ENCODE measurements around the gene ATP9B. TPM values are rescaled to one million over a fixed set of nuclear protein-coding genes. Genes with fewer than 3 reads are reported as not detected.
A peak's percentile ranks its signal among the peaks of the same experiment; 100 is the strongest.

Gene ATP9B
- total RNA-seq, 1 donor: 29.3 TPM

DNA sequence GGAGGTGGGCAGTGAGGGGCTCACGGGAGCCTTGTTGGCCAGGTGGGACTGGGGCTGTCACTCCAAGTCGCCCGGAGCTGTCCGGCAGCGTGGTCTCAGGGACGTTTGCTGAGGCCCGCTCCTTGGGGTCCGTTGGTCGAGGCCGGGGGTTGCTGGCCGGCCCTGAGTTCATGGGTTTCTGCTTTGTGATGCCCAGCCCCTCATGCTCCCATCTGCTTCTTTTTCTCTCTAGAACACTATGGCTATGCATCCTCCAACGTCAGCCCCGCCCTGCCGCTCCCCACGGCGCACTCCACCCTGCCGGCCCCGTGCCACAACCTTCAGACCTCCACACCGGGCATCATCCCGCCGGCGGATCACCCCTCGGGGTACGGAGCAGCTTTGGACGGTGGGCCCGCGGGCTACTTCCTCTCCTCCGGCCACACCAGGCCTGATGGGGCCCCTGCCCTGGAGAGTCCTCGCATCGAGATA, 341.0 kb downstream of the ATP9B start:
- no peak for TF ChIP-seq CTCF (IDR thresholded peaks at IDR 0.05; ENCODE audit: extremely low read depth, low read depth, low read length)
- H3K36me3 ChIP-seq (ENCODE audit: insufficient read depth, low read length): no peaks in the 10 kb centered on the region
- no peaks in the 10 kb centered on the region for H3K27me3 ChIP-seq (ENCODE audit: insufficient read depth, low read length)
- H3K4me2 ChIP-seq (ENCODE audit: insufficient read depth, low read length): no peak overlapping the region
- DNase-seq (ENCODE audit: insufficient read length, low spot score, missing footprints): no peak
- H3K27ac ChIP-seq (ENCODE audit: low read depth, low read length): no peak overlapping the region
- no peaks in the 10 kb centered on the region for H3K4me1 ChIP-seq (ENCODE audit: insufficient read depth, low read length)
- no peaks in the 10 kb centered on the region for H3K79me2 ChIP-seq (ENCODE audit: insufficient read depth, low read length)
- no peak overlapping the region for H2AFZ ChIP-seq (ENCODE audit: low read length)
- no peaks in the 10 kb centered on the region for H4K20me1 ChIP-seq (ENCODE audit: insufficient read depth, low read length)
- H3K4me3 ChIP-seq (ENCODE audit: insufficient read depth, low read length): no peak overlapping the region
- H3K9me3 ChIP-seq (ENCODE audit: low read depth, low read length): no peaks in the 10 kb centered on the region

- Histone ChIP-seq H3K4me2 (ENCODE audit: insufficient read depth, low read length) (no peak overlapping the region), H4K20me1 (ENCODE audit: insufficient read depth, low read length) (no peaks in the 10 kb centered on the region), H3K9me3 (ENCODE audit: low read depth, low read length) (no peaks in the 10 kb centered on the region), H3K4me3 (ENCODE audit: insufficient read depth, low read length) (no peak overlapping the region), H3K27me3 (ENCODE audit: insufficient read depth, low read length) (no peaks in the 10 kb centered on the region), H3K27ac (ENCODE audit: low read depth, low read length) (no peak overlapping the region), H3K79me2 (ENCODE audit: insufficient read depth, low read length) (no peaks in the 10 kb centered on the region), H3K4me1 (ENCODE audit: insufficient read depth, low read length) (no peaks in the 10 kb centered on the region), H3K36me3 (ENCODE audit: insufficient read depth, low read length) (no peaks in the 10 kb centered on the region), H2AFZ (ENCODE audit: low read length) (no peak overlapping the region)
- no peak for DNase-seq (ENCODE audit: insufficient read length, low spot score, missing footprints)
- no peak for TF ChIP-seq CTCF (IDR thresholded peaks at IDR 0.05; ENCODE audit: extremely low read depth, low read depth, low read length)
Observed at GRCh38 chr18:79410731-79411613, 341.8 kb downstream of the ATP9B start.

GRCh38 chr18:79411614-79412526, 342.7 kb downstream of the ATP9B start:
- Histone ChIP-seq H3K4me1 (ENCODE audit: insufficient read depth, low read length) (no peaks in the 10 kb centered on the region), H3K27ac (ENCODE audit: low read depth, low read length) (no peak overlapping the region), H2AFZ (ENCODE audit: low read length) (no peak overlapping the region), H3K4me2 (ENCODE audit: insufficient read depth, low read length) (no peak overlapping the region), H3K27me3 (ENCODE audit: insufficient read depth, low read length) (no peaks in the 10 kb centered on the region), H3K36me3 (ENCODE audit: insufficient read depth, low read length) (no peaks in the 10 kb centered on the region), H3K4me3 (ENCODE audit: insufficient read depth, low read length) (no peak overlapping the region), H3K79me2 (ENCODE audit: insufficient read depth, low read length) (no peaks in the 10 kb centered on the region), H3K9me3 (ENCODE audit: low read depth, low read length) (no peaks in the 10 kb centered on the region), H4K20me1 (ENCODE audit: insufficient read depth, low read length) (peaks cover 3% of the 10 kb centered on the region)
- no peak for TF ChIP-seq CTCF (IDR thresholded peaks at IDR 0.05; ENCODE audit: extremely low read depth, low read depth, low read length)
- peak; percentile 79 for DNase-seq (ENCODE audit: insufficient read length, low spot score, missing footprints)

Measured in osteoblast (primary cell).